Osteoblast (primary cell): Measurements from ENCODE around the gene RTP3. TPM values are rescaled to one million over a fixed set of nuclear protein-coding genes. Genes with fewer than 3 reads are reported as not detected.
A peak's percentile ranks its signal among the peaks of the same experiment; 100 is the strongest.

ENCODE experiments used
- DNase-seq: peaks from one replicate; pipeline ENCODE4 v3.0.0; 2011; ENCODE audit warnings: low spot score, mixed read lengths; ENCODE audit not compliant: insufficient read length; ENCODE audit errors: missing footprints
- H2AFZ ChIP-seq: 2 replicates; pipeline ENCODE4 v1.6.0; 2011; ENCODE audit warnings: mild to moderate bottlenecking, low read length
- H3K27ac ChIP-seq: 2 replicates; pipeline ENCODE4 v1.5.1; 2011; ENCODE audit warnings: mild to moderate bottlenecking, low read depth, low read length, moderate library complexity
- H3K27me3 ChIP-seq: 2 replicates; pipeline ENCODE4 v1.6.0; 2012; ENCODE audit warnings: mild to moderate bottlenecking, control low read depth, inconsistent platforms, low read length, moderate library complexity; ENCODE audit not compliant: insufficient read depth
- H3K36me3 ChIP-seq: 2 replicates; pipeline ENCODE4 v1.5.1; 2011; ENCODE audit warnings: mild to moderate bottlenecking, low read length, control low read depth, moderate library complexity; ENCODE audit not compliant: insufficient read depth
- H3K4me1 ChIP-seq: 2 replicates; pipeline ENCODE4 v1.5.1; 2011; ENCODE audit warnings: mild to moderate bottlenecking, low read length, control low read depth, moderate library complexity; ENCODE audit not compliant: insufficient read depth
- H3K4me2 ChIP-seq: 2 replicates; pipeline ENCODE4 v1.6.0; 2011; ENCODE audit warnings: mild to moderate bottlenecking, low read length; ENCODE audit not compliant: insufficient read depth
- H3K4me3 ChIP-seq: fragments of 200-600 bp; sonication (generic); 3 replicates; pipeline ENCODE4 v1.5.1; 2012; ENCODE audit warnings: mild to moderate bottlenecking, low read length, inconsistent platforms; ENCODE audit not compliant: insufficient read depth
- H3K79me2 ChIP-seq: 2 replicates; pipeline ENCODE4 v1.6.0; 2012; ENCODE audit warnings: mild to moderate bottlenecking, low read length, control low read depth, inconsistent platforms; ENCODE audit not compliant: insufficient read depth
- H3K9me3 ChIP-seq: 2 replicates; pipeline ENCODE4 v1.5.1; 2011; ENCODE audit warnings: low read depth, low read length, control low read depth
- H4K20me1 ChIP-seq: 2 replicates; pipeline ENCODE4 v1.6.0; 2012; ENCODE audit warnings: mild to moderate bottlenecking, low read length, control low read depth; ENCODE audit not compliant: insufficient read depth
- CTCF ChIP-seq: IDR thresholded peaks from 2 replicates; pipeline ENCODE4 v1.5.1; 2011; ENCODE audit warnings: mild to moderate bottlenecking, low read depth, low read length, moderate library complexity; ENCODE audit errors: extremely low read depth
- total RNA-seq: library from RNA; depleted of rRNA; stranded (reverse); fragments of >200 nt; gene quantifications from 2 replicates; pipeline ENCODE4 v1.2.3, GENCODE V29; 2012

The RTP3 gene
- total RNA-seq, 1 donor = not detected

- no peak overlapping the region for H2AFZ ChIP-seq
- no peaks in the 10 kb centered on the region for H3K9me3 ChIP-seq
- no peak overlapping the region for H3K4me3 ChIP-seq
- H3K27me3 ChIP-seq = no peaks in the 10 kb centered on the region
- TF ChIP-seq CTCF = peak; percentile 37
- H3K4me2 ChIP-seq = no peak overlapping the region
- peak overlapping the region; percentile 81 for H3K27ac ChIP-seq
- no peaks in the 10 kb centered on the region for H4K20me1 ChIP-seq
- H3K4me1 ChIP-seq = peaks cover 41% of the 10 kb centered on the region
- no peaks in the 10 kb centered on the region for H3K79me2 ChIP-seq
- no peaks in the 10 kb centered on the region for H3K36me3 ChIP-seq
- peak; percentile 76 for DNase-seq
Observed at GRCh38 chr3:46496746-46497555, 825 bp upstream of the RTP3 start.

- no peak for DNase-seq
Observed at GRCh38 chr3:46498916-46499519, 1.2 kb downstream of the RTP3 start.

GRCh38 chr3:46500656-46501635 is 3.2 kb downstream of the RTP3 start:
- peak overlapping the region; percentile 38 for H3K27ac ChIP-seq
- no peaks in the 10 kb centered on the region for H4K20me1 ChIP-seq

More at GRCh38 chr3:46498916-46499519, 1.2 kb downstream of the RTP3 start:
- Histone ChIP-seq H4K20me1 (no peaks in the 10 kb centered on the region), H3K4me2 (no peak overlapping the region), H3K4me3 (no peak overlapping the region), H3K36me3 (no peaks in the 10 kb centered on the region), H3K79me2 (no peaks in the 10 kb centered on the region), H3K27me3 (no peaks in the 10 kb centered on the region), H3K9me3 (no peaks in the 10 kb centered on the region), H2AFZ (no peak overlapping the region), H3K4me1 (peaks cover 36% of the 10 kb centered on the region), H3K27ac (no peak overlapping the region)
- no peak for TF ChIP-seq CTCF

More at GRCh38 chr3:46500656-46501635, 3.2 kb downstream of the RTP3 start:
- Histone ChIP-seq H3K4me2 (peak overlapping the region; percentile 7), H2AFZ (no peak overlapping the region), H3K79me2 (no peaks in the 10 kb centered on the region), H3K9me3 (no peaks in the 10 kb centered on the region), H3K4me3 (no peak overlapping the region), H3K27me3 (no peaks in the 10 kb centered on the region), H3K36me3 (no peaks in the 10 kb centered on the region), H3K4me1 (peaks cover 32% of the 10 kb centered on the region)
- DNase-seq = peak; percentile 90
- TF ChIP-seq CTCF = no peak
